Stomach (tissue), 4 donors: ENCODE data around the gene PKLR.

ENCODE experiments used
- POLR2A ChIP-seq, 4 donors: fragments of 450-650 bp; IDR thresholded peaks; one replicate each; pipeline ENCODE4 v1.6.1; 2016; ENCODE audit warnings: antibody characterized with exemption in 4 of 4, control low read depth in 2 of 4, mild to moderate bottlenecking in 1 of 4, moderate library complexity in 1 of 4
- TF ChIP-seq, protein P1 (sequence below), 7 experiments: fragments of 450-650 bp in 4 of 7; fragments of 200-600 bp in 3 of 7; sonication (generic) in 3 of 7; IDR thresholded peaks; one replicate each; pipeline ENCODE4 v1.5.1; 2016 to 2019; ENCODE audit warnings: antibody characterized with exemption in 7 of 7, control low read depth in 2 of 7, mild to moderate bottlenecking in 1 of 7

DNA sequence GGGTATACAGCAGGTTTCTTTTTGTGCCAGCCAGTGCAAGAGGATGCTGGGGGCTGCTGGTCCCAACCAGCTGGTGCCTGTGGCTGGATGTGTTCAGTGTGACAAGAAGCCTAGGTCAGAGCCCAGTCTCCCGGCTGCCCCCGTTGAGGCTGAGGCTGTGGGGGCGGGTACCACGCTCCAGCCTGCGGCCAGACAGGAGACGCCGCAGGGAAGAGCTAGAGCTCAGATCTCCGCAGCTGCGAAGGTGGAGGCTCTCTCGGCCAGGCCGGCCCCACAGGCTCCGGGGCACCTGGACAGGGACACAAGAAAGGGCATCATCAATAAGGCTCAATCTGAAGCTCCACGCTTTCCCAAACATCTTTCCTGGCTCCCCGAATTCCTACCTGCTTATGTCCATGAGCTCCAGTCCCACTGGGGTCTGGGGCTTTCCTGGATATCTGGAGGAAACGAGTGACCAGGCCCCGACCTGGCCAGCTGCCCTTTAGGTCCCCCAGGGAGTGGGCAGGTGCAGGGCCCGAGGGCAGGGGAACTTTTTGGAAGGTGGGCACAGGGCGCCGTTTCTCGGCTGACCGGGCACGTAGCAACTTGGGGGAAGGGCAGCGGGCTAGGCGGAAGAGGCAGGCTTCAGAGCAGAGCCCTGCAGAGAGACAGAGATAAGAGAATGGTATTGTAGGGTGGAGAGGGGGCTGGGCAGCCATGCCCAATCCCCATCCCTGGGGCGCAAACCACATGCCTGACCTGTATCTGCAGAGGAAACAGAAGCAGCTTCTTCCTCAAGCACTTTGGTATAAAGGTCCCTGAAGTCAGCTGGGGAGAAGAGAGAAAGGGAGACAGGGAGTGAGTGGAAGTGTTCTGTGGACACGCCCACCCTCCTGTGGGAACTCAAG, 53.3 kb downstream of the PKLR start:
- no peak for TF ChIP-seq POLR2A (IDR thresholded peaks at IDR 0.05)
- TF ChIP-seq, protein P1, sequence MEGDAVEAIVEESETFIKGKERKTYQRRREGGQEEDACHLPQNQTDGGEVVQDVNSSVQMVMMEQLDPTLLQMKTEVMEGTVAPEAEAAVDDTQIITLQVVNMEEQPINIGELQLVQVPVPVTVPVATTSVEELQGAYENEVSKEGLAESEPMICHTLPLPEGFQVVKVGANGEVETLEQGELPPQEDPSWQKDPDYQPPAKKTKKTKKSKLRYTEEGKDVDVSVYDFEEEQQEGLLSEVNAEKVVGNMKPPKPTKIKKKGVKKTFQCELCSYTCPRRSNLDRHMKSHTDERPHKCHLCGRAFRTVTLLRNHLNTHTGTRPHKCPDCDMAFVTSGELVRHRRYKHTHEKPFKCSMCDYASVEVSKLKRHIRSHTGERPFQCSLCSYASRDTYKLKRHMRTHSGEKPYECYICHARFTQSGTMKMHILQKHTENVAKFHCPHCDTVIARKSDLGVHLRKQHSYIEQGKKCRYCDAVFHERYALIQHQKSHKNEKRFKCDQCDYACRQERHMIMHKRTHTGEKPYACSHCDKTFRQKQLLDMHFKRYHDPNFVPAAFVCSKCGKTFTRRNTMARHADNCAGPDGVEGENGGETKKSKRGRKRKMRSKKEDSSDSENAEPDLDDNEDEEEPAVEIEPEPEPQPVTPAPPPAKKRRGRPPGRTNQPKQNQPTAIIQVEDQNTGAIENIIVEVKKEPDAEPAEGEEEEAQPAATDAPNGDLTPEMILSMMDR (IDR thresholded peaks at IDR 0.05), result no peak
